NOMO-1 (cell line): ENCODE data around the gene KRT27.

Source experiments
- DNase-seq, 2 experiments: peaks; one replicate each; lab custom pipeline; 2025; ENCODE audit not compliant: unreplicated experiment in 2 of 2; lab: John Stamatoyannopoulos, UW

Gene KRT27

GRCh38 chr17:40812639-40813038 lies 30.3 kb upstream of the KRT27 start:
- DNase-seq = no peak

DNA sequence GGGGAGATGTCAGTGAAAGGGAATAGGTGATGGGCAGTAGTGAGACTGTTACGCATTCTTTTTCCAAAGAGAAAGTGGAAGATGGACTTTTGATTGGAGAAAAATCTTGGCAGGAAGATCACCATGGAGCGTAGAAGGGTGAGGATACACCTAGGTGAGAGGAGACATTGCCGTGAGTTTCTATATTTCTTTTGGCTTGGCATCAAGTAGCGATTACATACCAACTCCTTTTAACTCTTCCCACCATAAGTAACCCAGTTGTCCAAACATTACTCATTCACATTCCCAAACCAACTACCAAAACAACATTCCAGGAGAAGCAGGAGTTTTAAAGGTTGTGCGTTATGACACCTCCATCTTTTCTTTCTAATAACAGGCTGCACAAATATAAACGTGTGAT lies 28.1 kb upstream of the KRT27 start:
- DNase-seq = no peak

GRCh38 chr17:40809721-40810421 lies 27.5 kb upstream of the KRT27 start:
- no peak for DNase-seq

- no peak for DNase-seq
Observed at GRCh38 chr17:40806131-40806530, 23.8 kb upstream of the KRT27 start.

DNA sequence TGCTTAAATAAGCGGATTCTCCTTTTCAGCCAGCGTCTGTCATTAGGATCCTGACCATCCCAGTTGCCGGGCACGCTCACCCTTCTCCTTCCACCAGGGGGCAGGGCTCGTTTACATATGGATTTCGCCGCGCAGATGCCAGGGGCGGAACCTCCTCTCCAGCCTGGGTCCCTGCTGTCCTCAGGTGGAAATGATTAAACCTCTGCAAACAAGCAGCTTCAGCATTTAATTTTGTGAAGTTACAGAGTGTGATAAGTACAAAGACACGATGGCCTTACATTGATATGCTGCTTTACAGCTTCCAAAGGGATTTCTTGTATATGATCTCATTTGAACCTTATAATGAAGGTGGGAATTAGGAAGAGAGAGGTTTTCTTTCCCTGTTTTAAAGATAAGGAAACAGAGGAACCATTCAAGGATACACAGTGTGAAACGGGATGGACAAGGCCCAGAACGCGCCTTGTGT lies 21.3 kb upstream of the KRT27 start:
- DNase-seq = peak; percentile 54 to 74

DNA sequence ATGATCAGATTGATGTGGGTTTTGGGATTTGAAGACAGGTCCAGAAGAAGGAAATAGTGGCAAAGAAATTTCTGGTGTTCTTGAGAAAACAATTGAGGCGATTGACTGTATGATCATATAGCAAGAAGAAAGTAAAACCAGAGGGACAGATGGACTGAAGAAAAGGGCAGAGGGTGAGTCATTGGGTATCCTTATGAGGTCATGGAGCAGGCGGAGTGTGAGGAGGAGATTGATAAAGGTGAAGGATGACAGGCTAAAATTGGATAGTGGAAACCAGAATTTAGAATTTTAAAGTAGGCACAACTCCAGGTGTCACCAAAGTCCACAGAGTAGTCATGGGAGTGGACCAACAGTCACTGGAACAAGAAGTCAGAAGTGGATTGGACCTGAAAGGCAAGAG lies 18.8 kb upstream of the KRT27 start:
- DNase-seq = no peak

- DNase-seq = no peak
Observed at GRCh38 chr17:40800381-40800780, 18.0 kb upstream of the KRT27 start.

- DNase-seq = no peak
Observed at GRCh38 chr17:40799859-40800258, 17.5 kb upstream of the KRT27 start, which contains the start of gene KRT28. Gene KRT28 (minus strand): TSS chr17:40799959. CDS start chr17:40799893, 66 bp downstream.

GRCh38 chr17:40796846-40797245 lies 14.5 kb upstream of the KRT27 start:
- no peak for DNase-seq

DNA sequence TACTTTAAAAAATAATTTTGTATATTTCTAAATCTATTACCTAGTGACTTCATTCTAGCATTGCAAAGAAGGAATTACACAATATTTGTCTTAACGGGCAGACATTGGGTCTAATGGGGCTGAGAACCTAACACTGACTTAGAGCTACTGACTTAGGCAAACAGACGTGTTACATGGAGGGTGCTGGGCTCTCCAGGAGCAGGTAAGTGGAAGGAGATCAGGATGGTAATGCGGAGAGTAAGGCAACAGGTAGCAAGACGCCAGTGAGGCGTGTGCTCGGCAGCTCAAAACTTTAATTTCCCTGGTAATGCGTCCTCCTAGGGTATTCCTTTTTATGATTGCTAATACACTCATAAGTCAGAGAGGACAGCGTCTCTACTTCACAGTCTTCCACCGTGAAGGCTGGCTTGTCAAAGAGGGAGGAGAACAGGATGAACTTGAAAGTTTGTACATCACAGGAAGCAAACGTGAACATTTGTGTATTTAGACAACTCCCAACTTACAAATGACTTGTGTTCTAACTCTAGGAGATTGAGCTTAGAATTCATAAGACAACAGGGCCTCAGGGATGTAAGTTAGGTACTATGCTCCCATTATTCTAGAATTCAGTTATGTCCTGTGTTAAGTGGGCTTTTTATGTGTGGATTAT lies 12.8 kb upstream of the KRT27 start:
- DNase-seq = peak in 1 of 2 experiments; percentile 7

GRCh38 chr17:40794466-40794865 lies 12.1 kb upstream of the KRT27 start:
- peak; percentile 38 to 91 for DNase-seq

DNA sequence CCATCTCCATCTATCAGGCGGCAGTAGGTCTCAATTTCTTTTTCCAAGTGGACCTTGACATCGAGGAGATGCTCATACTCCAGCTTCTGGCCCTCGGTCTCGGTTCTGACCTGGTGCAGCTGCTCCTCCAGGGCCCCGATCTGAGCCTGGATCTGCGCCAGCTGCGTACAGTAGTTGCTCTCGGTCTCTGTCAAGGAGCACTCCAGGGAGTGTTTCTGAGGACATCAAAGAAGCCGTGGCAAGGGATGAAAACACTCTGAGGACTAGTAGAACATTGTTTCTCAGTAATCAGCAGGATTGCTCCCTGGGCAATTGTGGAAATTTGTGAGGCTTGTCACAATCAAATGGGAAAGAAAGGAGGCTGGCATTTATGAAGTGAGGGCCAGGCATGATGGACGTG lies 11.5 kb upstream of the KRT27 start:
- DNase-seq = no peak

DNA sequence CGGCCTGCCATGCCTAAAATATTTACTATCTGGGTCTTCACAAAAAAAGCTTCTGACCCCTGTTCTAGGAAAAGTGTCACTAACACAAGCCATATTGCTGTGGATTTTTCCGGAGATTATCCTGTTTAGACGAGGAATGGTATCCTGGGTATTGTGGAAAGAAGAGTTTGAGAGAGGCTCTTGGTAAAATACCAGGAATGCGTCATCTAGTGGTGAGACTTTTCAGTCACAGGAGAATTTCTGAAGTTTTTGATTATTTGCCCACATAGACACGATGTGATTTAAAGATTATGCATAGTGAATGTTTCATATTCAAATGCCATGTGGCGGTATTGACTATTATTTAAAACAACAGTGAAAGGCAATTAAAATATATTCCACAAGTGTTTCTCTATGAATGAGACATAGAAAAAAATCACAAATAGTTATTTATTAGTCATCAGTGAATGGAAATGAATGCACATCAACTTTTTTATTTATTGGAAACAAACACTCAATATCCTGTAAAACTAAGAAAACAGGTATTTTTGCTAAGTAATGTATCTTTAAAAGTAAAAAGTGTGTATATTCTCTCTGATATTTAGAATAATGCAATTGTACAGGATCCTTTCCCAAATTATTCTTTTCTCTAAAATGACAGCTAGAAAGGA lies 9.6 kb upstream of the KRT27 start:
- no peak for DNase-seq

- DNase-seq = no peak
Observed at GRCh38 chr17:40791111-40791510, 8.8 kb upstream of the KRT27 start.

GRCh38 chr17:40779181-40779909 lies 3.0 kb downstream of the KRT27 start:
- DNase-seq = peak in 1 of 2 experiments; percentile 31

- peak; percentile 16 to 31 for DNase-seq
Observed at GRCh38 chr17:40778461-40778860, 3.9 kb downstream of the KRT27 start.

GRCh38 chr17:40777971-40778370 lies 4.4 kb downstream of the KRT27 start:
- DNase-seq = peak in 1 of 2 experiments; percentile 42

- no peak for DNase-seq
Observed at GRCh38 chr17:40777459-40777858, 4.9 kb downstream of the KRT27 start.

GRCh38 chr17:40775945-40776344 lies 6.4 kb downstream of the KRT27 start:
- DNase-seq = no peak

DNA sequence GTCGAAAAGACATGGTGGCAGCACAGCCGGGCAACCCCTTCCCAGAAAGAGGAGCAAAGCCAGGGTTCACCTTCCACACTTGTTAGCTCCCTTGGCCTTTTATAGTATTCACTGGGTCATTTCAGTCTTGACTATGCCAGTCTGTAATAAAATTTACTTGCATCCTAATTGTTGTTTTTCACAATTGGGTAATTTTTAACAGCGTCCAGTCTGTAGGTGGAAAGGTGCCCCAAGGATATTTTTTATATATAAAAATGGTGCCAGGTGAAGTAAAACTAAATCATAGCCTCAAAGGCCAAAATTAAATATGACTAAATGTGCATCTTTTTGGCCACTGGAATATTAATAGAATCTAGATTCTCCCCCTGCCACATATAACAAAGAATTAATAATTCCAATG lies 10.2 kb downstream of the KRT27 start, which contains the start of gene KRT26:
Gene KRT26, minus strand, starts transcription at position 101 of the 400 bp plus-strand sequence. Its CDS starts 88 bp downstream, at position 13.
- no peak for DNase-seq

DNA sequence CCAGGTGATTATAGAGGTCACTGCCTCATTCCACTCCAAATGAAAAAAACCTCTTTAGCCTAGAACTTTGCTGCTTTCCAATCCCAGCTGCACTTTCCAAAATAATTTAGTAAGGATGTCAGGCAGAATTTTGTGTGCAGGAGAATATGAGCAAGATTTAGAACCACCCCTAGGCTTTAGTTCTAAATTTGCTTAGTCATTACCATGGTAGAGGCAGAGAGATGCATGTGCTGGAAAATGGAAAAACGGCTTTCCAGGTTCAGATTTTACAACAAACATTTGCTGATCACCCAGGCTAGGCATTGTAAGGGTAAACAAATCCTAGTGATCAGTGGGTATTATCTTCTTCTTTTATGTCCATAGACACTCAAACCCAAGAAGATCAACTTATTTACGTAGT lies 16.7 kb downstream of the KRT27 start:
- no peak for DNase-seq
